ENCODE measurements around the gene RUFY1. TPM values are rescaled to one million over a fixed set of nuclear protein-coding genes. Genes with fewer than 3 reads are reported as not detected.

The RUFY1 gene
- total RNA-seq, 2 experiments from 2014 or later = 35.8 to 47.7 TPM

DNA sequence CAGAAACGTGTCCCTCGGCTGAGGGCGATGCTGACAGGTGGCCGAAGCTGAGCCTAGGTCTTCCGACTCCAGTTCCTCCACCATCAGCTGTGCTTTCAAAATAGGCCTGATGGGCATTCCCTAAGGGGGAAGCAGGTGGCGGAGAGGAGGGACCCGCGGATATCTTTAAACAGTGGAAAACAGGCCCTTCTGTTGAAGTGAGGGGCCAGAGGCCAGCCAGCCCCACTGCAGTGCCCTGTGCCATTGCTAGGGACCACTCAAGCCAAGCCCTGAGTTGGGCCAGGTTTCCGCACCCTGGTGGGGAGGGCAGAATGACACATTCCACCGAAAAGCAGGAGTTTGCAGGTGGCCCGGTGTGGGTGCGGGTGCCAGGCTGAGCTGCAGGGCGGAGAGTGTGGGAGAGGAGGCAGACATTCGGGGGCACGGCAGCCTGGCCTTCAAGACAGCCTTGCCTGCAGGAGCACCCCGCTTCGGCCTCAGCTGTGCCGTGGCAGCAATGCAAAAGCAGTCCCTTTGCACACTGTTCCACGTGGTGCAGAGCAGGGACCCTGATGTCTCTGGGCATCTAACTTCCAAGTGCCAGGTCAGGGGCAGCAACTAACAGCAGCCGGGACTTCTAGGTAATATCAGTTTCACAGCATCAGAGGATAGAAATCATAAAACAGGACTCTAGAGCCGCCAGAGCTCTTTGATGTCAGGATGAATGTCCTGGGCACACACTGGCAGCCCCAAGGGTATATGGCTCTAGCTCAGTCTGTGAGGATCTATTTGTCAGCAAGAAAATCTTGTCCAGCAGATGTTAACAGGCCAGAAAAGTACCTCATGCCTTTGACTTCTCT is 55.9 kb downstream of the RUFY1 start:
- Histone ChIP-seq H4K20me1 (ENCODE audit: insufficient read depth, low read length) (peaks cover 4% of the 10 kb centered on the region; the same call in 1 of the 2 replicates), H3K9me2 (ENCODE audit: insufficient read depth, low read length) (no peaks in the 10 kb centered on the region), H3K4me2 (ENCODE audit: low read length) (no peak overlapping the region), H3K4me3 (ENCODE audit: low read depth, low read length, poor library complexity, severe bottlenecking) (no peak overlapping the region), H2AFZ (ENCODE audit: low read length) (no peak overlapping the region), H3K9me3 (ENCODE audit: low read length) (no peaks in the 10 kb centered on the region), H3K79me2 (ENCODE audit: insufficient read depth, low read depth, low read length) (no peaks in the 10 kb centered on the region), H3K4me1 (ENCODE audit: insufficient read depth, low read length, poor library complexity, severe bottlenecking) (no peaks in the 10 kb centered on the region), H3K36me3 (ENCODE audit: insufficient read depth, low read length) (peaks cover 73% of the 10 kb centered on the region), H3K27ac (ENCODE audit: low read depth, low read length, poor library complexity, severe bottlenecking) (no peak overlapping the region)
- no peak for TF ChIP-seq EZH2phosphoT487 (IDR thresholded peaks at IDR 0.05; ENCODE audit: borderline replicate concordance, low read depth, low read length)
- TF ChIP-seq, protein P1, sequence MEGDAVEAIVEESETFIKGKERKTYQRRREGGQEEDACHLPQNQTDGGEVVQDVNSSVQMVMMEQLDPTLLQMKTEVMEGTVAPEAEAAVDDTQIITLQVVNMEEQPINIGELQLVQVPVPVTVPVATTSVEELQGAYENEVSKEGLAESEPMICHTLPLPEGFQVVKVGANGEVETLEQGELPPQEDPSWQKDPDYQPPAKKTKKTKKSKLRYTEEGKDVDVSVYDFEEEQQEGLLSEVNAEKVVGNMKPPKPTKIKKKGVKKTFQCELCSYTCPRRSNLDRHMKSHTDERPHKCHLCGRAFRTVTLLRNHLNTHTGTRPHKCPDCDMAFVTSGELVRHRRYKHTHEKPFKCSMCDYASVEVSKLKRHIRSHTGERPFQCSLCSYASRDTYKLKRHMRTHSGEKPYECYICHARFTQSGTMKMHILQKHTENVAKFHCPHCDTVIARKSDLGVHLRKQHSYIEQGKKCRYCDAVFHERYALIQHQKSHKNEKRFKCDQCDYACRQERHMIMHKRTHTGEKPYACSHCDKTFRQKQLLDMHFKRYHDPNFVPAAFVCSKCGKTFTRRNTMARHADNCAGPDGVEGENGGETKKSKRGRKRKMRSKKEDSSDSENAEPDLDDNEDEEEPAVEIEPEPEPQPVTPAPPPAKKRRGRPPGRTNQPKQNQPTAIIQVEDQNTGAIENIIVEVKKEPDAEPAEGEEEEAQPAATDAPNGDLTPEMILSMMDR (conservative IDR thresholded peaks at IDR 0.05; ENCODE audit: low read length) = no peak
- ChIA-PET CTCF (ENCODE audit: unreplicated experiment) (no interaction called here), POLR2A (interaction anchor here (0.6 kb wide), 1 partner anchor 68 kb away, joined by 4 read pairs; no protein-coding TSS in a partner anchor)
- intact Hi-C loops (cut with micrococcal nuclease; ENCODE audit: unreplicated experiment) = no loop called here
- no TSS peak for BruUV-seq (replicated peaks)
- no peak for DNase-seq (ENCODE audit: low spot score)

DNA sequence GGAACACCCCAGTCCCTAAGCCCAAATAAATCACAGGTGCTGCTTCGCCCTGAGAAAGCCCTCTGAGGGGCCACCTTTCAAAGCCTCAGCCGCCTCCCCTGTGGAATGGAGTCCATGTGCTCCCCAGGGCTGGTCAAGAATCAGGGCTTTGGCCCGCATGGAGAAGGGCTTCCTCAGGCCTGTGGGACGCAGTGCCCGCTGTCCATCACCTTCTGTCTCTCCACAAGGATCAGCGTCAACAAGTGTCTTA is 56.5 kb downstream of the RUFY1 start:
- ChIA-PET CTCF (ENCODE audit: unreplicated experiment) (no interaction called here), POLR2A (no interaction called here)
- TF ChIP-seq, protein P1 (conservative IDR thresholded peaks at IDR 0.05; ENCODE audit: low read length) = no peak
- TF ChIP-seq EZH2phosphoT487 (IDR thresholded peaks at IDR 0.05; ENCODE audit: borderline replicate concordance, low read depth, low read length) = no peak
- DNase-seq (ENCODE audit: low spot score) = no peak
- no TSS peak for BruUV-seq (replicated peaks)
- no peaks in the 10 kb centered on the region for H3K9me2 ChIP-seq (ENCODE audit: insufficient read depth, low read length)
- H4K20me1 ChIP-seq (ENCODE audit: insufficient read depth, low read length) = peaks cover 4% of the 10 kb centered on the region; the same call in 1 of the 2 replicates
- no peak overlapping the region for H2AFZ ChIP-seq (ENCODE audit: low read length)
- no peak overlapping the region for H3K4me3 ChIP-seq (ENCODE audit: low read depth, low read length, poor library complexity, severe bottlenecking)
- intact Hi-C loops (cut with micrococcal nuclease; ENCODE audit: unreplicated experiment) = no loop called here
- no peaks in the 10 kb centered on the region for H3K9me3 ChIP-seq (ENCODE audit: low read length)
- H3K36me3 ChIP-seq (ENCODE audit: insufficient read depth, low read length) = peaks cover 77% of the 10 kb centered on the region
- no peaks in the 10 kb centered on the region for H3K79me2 ChIP-seq (ENCODE audit: insufficient read depth, low read depth, low read length)
- H3K4me1 ChIP-seq (ENCODE audit: insufficient read depth, low read length, poor library complexity, severe bottlenecking) = no peaks in the 10 kb centered on the region
- no peak overlapping the region for H3K27ac ChIP-seq (ENCODE audit: low read depth, low read length, poor library complexity, severe bottlenecking)
- H3K4me2 ChIP-seq (ENCODE audit: low read length) = no peak overlapping the region

Measured in OCI-LY7 (cell line).